Body of pancreas (tissue), 4 donors: ENCODE results near the gene SLC6A13. TPM values are rescaled to one million over a fixed set of nuclear protein-coding genes. Genes with fewer than 3 reads are reported as not detected.

Experiments
- ATAC-seq: fragments of 150-250 bp; one replicate; pipeline ENCODE4 v1.9.1; 2016
- DNase-seq, 4 donors: peaks; one replicate each; pipeline ENCODE4 v3.0.0-alpha.2; 2019
- H3K27ac ChIP-seq, 4 donors: fragments of 200-600 bp; sonication (generic); 1 replicate in 3 of 4; 2 replicates in 1 of 4; pipeline versions ENCODE4 v1.5.1 to v1.6.1; 2016 to 2019; ENCODE audit warnings: mild to moderate bottlenecking in 1 of 4, mixed read lengths in 1 of 4, moderate library complexity in 1 of 4
- H3K27me3 ChIP-seq, 2 donors: fragments of 200-600 bp; sonication (generic); one replicate each; pipeline ENCODE4 v1.6.0; 2016; ENCODE audit warnings: mild to moderate bottlenecking in 1 of 2
- H3K36me3 ChIP-seq, 2 donors: fragments of 200-600 bp; sonication (generic); replicated peaks in 1 of 2; 2 replicates each; pipeline ENCODE4 v1.5.1; 2016; ENCODE audit warnings: low read depth in 2 of 2; ENCODE audit not compliant: insufficient read depth in 1 of 2
- H3K4me1 ChIP-seq: fragments of 200-600 bp; sonication (generic); one replicate; pipeline ENCODE4 v1.6.0; 2016
- H3K4me3 ChIP-seq, 2 donors: fragments of 200-600 bp; sonication (generic); 1 replicate in 1 of 2; 2 replicates in 1 of 2; pipeline ENCODE4 v1.5.1; 2016 to 2019
- H3K9me3 ChIP-seq, 3 donors: fragments of 200-600 bp; sonication (generic); 1 replicate in 2 of 3; 2 replicates in 1 of 3; pipeline ENCODE4 v1.5.1; 2016
- POLR2A ChIP-seq, 3 donors: fragments of 450-650 bp; IDR thresholded peaks; one replicate each; pipeline ENCODE4 v1.6.1; 2016; ENCODE audit warnings: antibody characterized with exemption in 3 of 3, mild to moderate bottlenecking in 2 of 3
- WGBS, 2 donors: methylation state at CpG; one replicate each; pipeline ENCODE4 v1.1.5; 2017; 5-methylcytosine and 5-hydroxymethylcytosine counted together
- intact Hi-C: fragments of 100-400 bp; cut with DNase I; formaldehyde crosslinking; loops from one replicate; pipeline ENCODE4 v1.15.1; 2023
- total RNA-seq, 2 donors: library from RNA; depleted of rRNA; stranded (reverse); fragments of >200 nt; gene quantifications; one replicate each; pipeline ENCODE4 v1.1.0, GENCODE V29; 2016
- TF ChIP-seq, protein P1 (sequence below), 7 experiments: fragments of 450-650 bp in 4 of 7; fragments of 200-600 bp in 3 of 7; sonication (generic) in 3 of 7; IDR thresholded peaks; one replicate each; pipeline ENCODE4 v1.5.1; 2016 to 2019; ENCODE audit warnings: antibody characterized with exemption in 7 of 7

Gene SLC6A13
- total RNA-seq, 2 donors from 2014 or later, result not detected

DNA sequence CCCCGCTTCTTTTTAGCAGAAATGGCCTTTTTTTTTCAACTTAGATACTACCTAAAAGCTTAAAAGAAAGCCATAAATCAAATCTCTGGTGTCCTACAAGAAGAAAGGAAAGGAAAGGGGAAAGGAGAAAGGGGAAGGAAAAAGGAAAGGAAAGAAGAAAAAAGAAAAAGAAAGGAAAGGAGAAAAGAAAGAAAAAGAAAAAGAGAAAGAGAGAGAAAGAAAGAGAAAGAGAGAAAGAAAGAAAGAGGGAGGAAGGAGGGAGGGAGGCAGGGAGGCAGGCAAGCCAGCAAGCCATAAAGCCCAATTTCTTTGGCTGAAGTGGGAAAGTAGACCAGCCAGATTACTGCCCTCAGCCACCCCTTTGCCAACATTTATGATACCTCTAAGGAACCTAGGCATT is 32.5 kb upstream of the SLC6A13 start:
- Histone ChIP-seq H3K27me3 (no peaks in the 10 kb centered on the region), H3K36me3 (peaks cover 0 to 23% of the 10 kb centered on the region in 2 donors), H3K4me1 (no peaks in the 10 kb centered on the region), H3K9me3 (no peaks in the 10 kb centered on the region), H3K27ac (no peak overlapping the region), H3K4me3 (no peak overlapping the region)
- intact Hi-C loops, result no loop called here
- 93 to 100% methylated on average over 1 of the region's 1 CpG for WGBS, 2 donors
- no peak for ATAC-seq
- no peak for DNase-seq
- TF ChIP-seq POLR2A (IDR thresholded peaks at IDR 0.05), result no peak

DNA sequence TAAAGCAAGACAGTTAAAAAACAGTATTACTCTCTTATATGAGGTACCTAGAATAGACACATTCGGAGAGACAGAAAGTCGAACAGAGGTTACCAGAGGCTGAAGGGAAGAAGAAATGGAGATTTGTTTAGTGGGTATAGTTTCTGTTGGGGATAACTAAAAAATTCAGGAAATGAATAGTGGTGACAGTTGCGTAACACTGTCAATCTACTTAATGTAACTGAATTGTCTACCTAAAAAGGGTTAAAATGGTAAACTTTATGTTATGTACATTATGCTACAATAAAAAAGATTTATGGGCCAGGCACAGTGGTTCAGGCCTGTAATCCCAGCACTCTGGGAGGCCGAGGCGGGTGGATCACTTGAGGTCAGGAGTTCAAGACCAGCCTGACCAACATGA is 30.6 kb upstream of the SLC6A13 start:
- Histone ChIP-seq H3K36me3 (peaks cover 0 to 23% of the 10 kb centered on the region in 2 donors), H3K27me3 (no peaks in the 10 kb centered on the region), H3K27ac (no peak overlapping the region), H3K4me1 (peaks cover 5% of the 10 kb centered on the region), H3K9me3 (no peaks in the 10 kb centered on the region), H3K4me3 (no peak overlapping the region)
- TF ChIP-seq, protein P1, sequence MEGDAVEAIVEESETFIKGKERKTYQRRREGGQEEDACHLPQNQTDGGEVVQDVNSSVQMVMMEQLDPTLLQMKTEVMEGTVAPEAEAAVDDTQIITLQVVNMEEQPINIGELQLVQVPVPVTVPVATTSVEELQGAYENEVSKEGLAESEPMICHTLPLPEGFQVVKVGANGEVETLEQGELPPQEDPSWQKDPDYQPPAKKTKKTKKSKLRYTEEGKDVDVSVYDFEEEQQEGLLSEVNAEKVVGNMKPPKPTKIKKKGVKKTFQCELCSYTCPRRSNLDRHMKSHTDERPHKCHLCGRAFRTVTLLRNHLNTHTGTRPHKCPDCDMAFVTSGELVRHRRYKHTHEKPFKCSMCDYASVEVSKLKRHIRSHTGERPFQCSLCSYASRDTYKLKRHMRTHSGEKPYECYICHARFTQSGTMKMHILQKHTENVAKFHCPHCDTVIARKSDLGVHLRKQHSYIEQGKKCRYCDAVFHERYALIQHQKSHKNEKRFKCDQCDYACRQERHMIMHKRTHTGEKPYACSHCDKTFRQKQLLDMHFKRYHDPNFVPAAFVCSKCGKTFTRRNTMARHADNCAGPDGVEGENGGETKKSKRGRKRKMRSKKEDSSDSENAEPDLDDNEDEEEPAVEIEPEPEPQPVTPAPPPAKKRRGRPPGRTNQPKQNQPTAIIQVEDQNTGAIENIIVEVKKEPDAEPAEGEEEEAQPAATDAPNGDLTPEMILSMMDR (IDR thresholded peaks at IDR 0.05), result no peak
- TF ChIP-seq POLR2A (IDR thresholded peaks at IDR 0.05), result no peak
- no peak for DNase-seq
- intact Hi-C loops, result no loop called here
- no peak for ATAC-seq
- WGBS, 2 donors, result 89 to 92% methylated on average over 5 of the region's 5 CpGs

DNA sequence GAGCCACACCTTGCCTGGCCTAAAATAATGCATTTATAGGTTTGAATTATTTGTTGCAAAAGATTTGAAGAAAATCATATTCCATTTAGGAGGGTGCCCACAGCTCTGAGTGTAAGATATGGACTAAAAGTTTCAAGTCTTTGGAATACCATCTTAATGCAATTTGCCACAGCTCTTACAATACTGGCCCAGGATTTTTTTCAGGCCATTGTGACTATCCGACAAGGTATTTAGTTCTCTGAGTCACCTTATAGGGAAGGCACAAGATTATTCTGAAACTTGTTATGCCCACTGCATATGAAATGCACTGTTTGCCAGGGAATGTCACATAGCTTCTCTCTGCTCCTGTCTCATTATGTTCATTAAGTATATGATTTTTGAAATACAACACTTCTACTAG is 29.6 kb upstream of the SLC6A13 start:
- DNase-seq (no peak), ATAC-seq (no peak)
- H3K27ac ChIP-seq, result no peak overlapping the region
- H3K36me3 ChIP-seq, result peaks cover 0 to 23% of the 10 kb centered on the region in 2 donors
- peaks cover 5% of the 10 kb centered on the region for H3K4me1 ChIP-seq
- H3K27me3 ChIP-seq, result no peaks in the 10 kb centered on the region
- no peak for TF ChIP-seq POLR2A (IDR thresholded peaks at IDR 0.05)
- TF ChIP-seq, protein P1 (IDR thresholded peaks at IDR 0.05), result no peak
- 95 to 100% methylated on average over 1 of the region's 1 CpG for WGBS, 2 donors
- intact Hi-C loops, result no loop called here
- H3K4me3 ChIP-seq, result no peak overlapping the region
- no peaks in the 10 kb centered on the region for H3K9me3 ChIP-seq

DNA sequence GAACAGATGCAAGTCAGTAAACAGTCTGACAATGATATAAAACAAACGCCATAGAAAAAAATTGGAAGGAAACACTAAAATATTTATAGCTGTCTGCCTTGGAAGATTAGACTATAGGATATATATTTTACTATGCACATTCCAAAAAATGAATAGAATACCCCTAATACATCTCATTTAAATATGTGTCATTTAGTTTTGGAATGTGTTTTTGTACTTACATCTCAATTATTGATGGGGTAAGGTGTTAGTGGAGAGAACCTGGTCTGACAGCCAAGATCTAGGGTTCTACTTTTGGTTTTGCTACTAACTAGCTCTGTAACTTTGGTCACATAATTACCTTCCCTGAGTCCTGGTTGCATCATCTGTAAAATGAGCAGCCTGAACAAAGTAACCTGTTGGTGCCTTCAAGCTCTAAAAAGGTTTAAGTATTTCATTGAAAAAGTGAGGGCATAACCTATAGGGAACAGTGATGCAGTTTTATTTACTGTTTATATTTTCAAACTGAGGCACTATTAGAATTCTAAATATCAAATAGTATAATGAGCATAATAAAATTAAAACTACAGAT is 28.6 kb upstream of the SLC6A13 start:
- Histone ChIP-seq H3K27ac (no peak overlapping the region), H3K27me3 (no peaks in the 10 kb centered on the region), H3K36me3 (peaks cover 0 to 18% of the 10 kb centered on the region in 2 donors), H3K4me3 (no peak overlapping the region), H3K4me1 (peaks cover 5% of the 10 kb centered on the region), H3K9me3 (no peaks in the 10 kb centered on the region)
- intact Hi-C loops, result no loop called here
- no peak for TF ChIP-seq POLR2A (IDR thresholded peaks at IDR 0.05)
- TF ChIP-seq, protein P1 (IDR thresholded peaks at IDR 0.05), result no peak
- ATAC-seq (no peak), DNase-seq (no peak)
- WGBS, 2 donors, result 71 to 75% methylated on average over 1 of the region's 1 CpG

DNA sequence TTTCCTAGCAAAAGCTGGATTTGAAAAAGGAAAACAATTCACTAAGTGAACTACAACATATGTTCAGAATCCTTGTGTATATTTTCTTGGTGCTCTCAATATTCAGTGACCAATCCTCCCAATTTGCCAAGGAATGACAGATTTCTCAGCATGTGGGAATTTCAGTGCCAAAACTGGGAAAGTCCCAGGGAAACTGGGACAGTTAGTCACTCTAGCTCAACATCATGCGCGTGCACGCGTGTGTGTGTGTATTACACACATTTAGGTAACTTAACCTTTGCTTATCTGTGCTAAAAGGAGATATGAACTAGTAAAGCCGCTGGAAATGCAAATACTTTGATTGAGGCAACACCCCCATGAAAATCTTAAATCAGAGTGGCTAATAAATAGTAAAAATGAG is 26.1 kb upstream of the SLC6A13 start:
- H3K4me3 ChIP-seq, result no peak overlapping the region
- H3K36me3 ChIP-seq, result peaks cover 0 to 18% of the 10 kb centered on the region in 2 donors
- peak overlapping the region in 1 of 4 donors; percentile 0 for H3K27ac ChIP-seq
- intact Hi-C loops, result no loop called here
- no peaks in the 10 kb centered on the region for H3K9me3 ChIP-seq
- WGBS, 2 donors, result 20 to 21% methylated on average over 5 of the region's 5 CpGs
- no peak for TF ChIP-seq POLR2A (IDR thresholded peaks at IDR 0.05)
- TF ChIP-seq, protein P1 (IDR thresholded peaks at IDR 0.05), result no peak
- peaks cover 5% of the 10 kb centered on the region for H3K4me1 ChIP-seq
- ATAC-seq, result peak; percentile 66
- H3K27me3 ChIP-seq, result no peaks in the 10 kb centered on the region
- DNase-seq, result peak; percentile 41 to 60 (median 54)
